SK-N-SH (cell line): ENCODE results near the gene NLRC5. TPM values are rescaled to one million over a fixed set of nuclear protein-coding genes. Genes with fewer than 3 reads are reported as not detected.

ENCODE experiments used
- CTCF ChIA-PET: fragments of 300-600, 350-600 bp; formaldehyde crosslinking; extraction: SDS; loops from one replicate; lab custom pipeline; 2021; lab: Yijun Ruan, JAX
- POLR2A ChIA-PET: fragments of 350-600 bp; sonication (Branson Sonifier 250); formaldehyde crosslinking; extraction: SDS; loops from one replicate; lab custom pipeline; 2020; ENCODE audit warnings: antibody characterized with exemption, inconsistent platforms; lab: Yijun Ruan, JAX
- DNase-seq: peaks from one replicate; pipeline ENCODE4 v3.0.0; 2012
- H2AFZ ChIP-seq: fragments of 200-600 bp; sonication (generic); 2 replicates; pipeline ENCODE4 v1.8.1; 2016; ENCODE audit warnings: antibody characterized with exemption, mild to moderate bottlenecking, low read depth
- H3F3A ChIP-seq: fragments of 200-600 bp; sonication (generic); replicated peaks from 2 replicates; pipeline ENCODE3; 2016; ENCODE audit warnings: antibody characterized with exemption, mild to moderate bottlenecking; ENCODE audit not compliant: insufficient read depth
- H3K27ac ChIP-seq, 2 experiments: fragments of 200-500 bp in 1 of 2; fragments of 200-600 bp in 1 of 2; sonication (Bioruptor generic) in 1 of 2; sonication (generic), shearing (Covaris generic) in 1 of 2; 2 replicates each; pipeline versions ENCODE4 v1.5.1 to v1.6.1; 2014 to 2016; ENCODE audit warnings: low read depth in 2 of 2, inconsistent platforms in 1 of 2, low read length in 1 of 2, mild to moderate bottlenecking in 1 of 2, mixed read lengths in 1 of 2
- H3K27me3 ChIP-seq: fragments of 200-600 bp; sonication (generic), shearing (Covaris generic); 2 replicates; pipeline ENCODE4 v1.6.1; 2016; ENCODE audit warnings: mixed run types; ENCODE audit not compliant: insufficient read depth
- H3K36me3 ChIP-seq, 2 experiments: fragments of 200-500 bp in 1 of 2; fragments of 200-600 bp in 1 of 2; sonication (Bioruptor generic) in 1 of 2; sonication (generic) in 1 of 2; replicated peaks in 1 of 2; 2 replicates each; pipeline versions ENCODE3 to v1.5.1; 2014 to 2016; ENCODE audit warnings: low read length in 1 of 2, mild to moderate bottlenecking in 1 of 2; ENCODE audit not compliant: insufficient read depth in 2 of 2, control insufficient read depth in 1 of 2
- H3K4me1 ChIP-seq, 2 experiments: fragments of 200-500 bp in 1 of 2; fragments of 200-600 bp in 1 of 2; sonication (Bioruptor generic) in 1 of 2; sonication (generic), shearing (Covaris generic) in 1 of 2; 2 replicates each; pipeline versions ENCODE4 v1.5.1 to v1.6.1; 2014 to 2016; ENCODE audit warnings: low read depth in 1 of 2, low read length in 1 of 2, mixed run types in 1 of 2; ENCODE audit not compliant: insufficient read depth in 2 of 2, control insufficient read depth in 1 of 2
- H3K4me2 ChIP-seq: fragments of 200-600 bp; sonication (generic), shearing (Covaris generic); 2 replicates; pipeline ENCODE4 v1.6.1; 2017; ENCODE audit warnings: mixed run types
- H3K4me3 ChIP-seq, 2 experiments: fragments of 200-500 bp in 1 of 2; fragments of 200-600 bp in 1 of 2; sonication (Bioruptor generic) in 1 of 2; sonication (generic), shearing (Covaris generic) in 1 of 2; 2 replicates each; pipeline versions ENCODE4 v1.5.1 to v1.8.1; 2014 to 2016; ENCODE audit warnings: low read depth in 2 of 2, inconsistent platforms in 1 of 2, low read length in 1 of 2, mild to moderate bottlenecking in 1 of 2, mixed read lengths in 1 of 2, moderate library complexity in 1 of 2
- H3K79me2 ChIP-seq: fragments of 200-600 bp; sonication (generic); 2 replicates; pipeline ENCODE4 v1.8.1; 2017; ENCODE audit warnings: mild to moderate bottlenecking; ENCODE audit not compliant: insufficient read depth
- H3K9ac ChIP-seq: fragments of 200-600 bp; sonication (generic); 2 replicates; pipeline ENCODE4 v1.6.1; 2017; ENCODE audit warnings: mixed run types
- H3K9me2 ChIP-seq: fragments of 200-600 bp; sonication (generic); 2 replicates; pipeline ENCODE4 v1.6.1; 2017; ENCODE audit warnings: mixed run types
- H3K9me3 ChIP-seq: fragments of 200-600 bp; sonication (generic); 2 replicates; pipeline ENCODE4 v1.6.1; 2017; ENCODE audit warnings: mixed run types, mild to moderate bottlenecking, moderate library complexity
- H4K20me1 ChIP-seq: fragments of 200-600 bp; sonication (generic); 2 replicates; pipeline ENCODE4 v1.6.1; 2017; ENCODE audit warnings: mild to moderate bottlenecking, mixed run types; ENCODE audit not compliant: insufficient read depth
- ELF1 ChIP-seq: IDR thresholded peaks from 2 replicates; pipeline ENCODE4 v1.4.0; 2012
- FOSL2 ChIP-seq: IDR thresholded peaks from 2 replicates; pipeline ENCODE4 v1.4.0; 2012; ENCODE audit warnings: low read depth, mild to moderate bottlenecking, moderate library complexity, borderline replicate concordance
- FOXM1 ChIP-seq: IDR thresholded peaks from 2 replicates; pipeline ENCODE4 v1.4.0; 2012; ENCODE audit warnings: low read depth, mild to moderate bottlenecking
- GABPA ChIP-seq: IDR thresholded peaks from 2 replicates; pipeline ENCODE4 v1.4.0; 2012; ENCODE audit warnings: low read depth, mild to moderate bottlenecking
- GATA2 ChIP-seq: sonication (generic); formaldehyde crosslinking; IDR thresholded peaks from 2 replicates; pipeline ENCODE4 v1.5.0; 2020; ENCODE audit warnings: mild to moderate bottlenecking, missing genetic modification reagents
- JUND ChIP-seq: IDR thresholded peaks from 2 replicates; pipeline ENCODE4 v1.4.0; 2012
- MEF2A ChIP-seq: IDR thresholded peaks from 2 replicates; pipeline ENCODE4 v1.4.0; 2012; ENCODE audit warnings: low read depth, borderline replicate concordance
- MXI1 ChIP-seq: IDR thresholded peaks from 2 replicates; pipeline ENCODE4 v1.6.1; 2012; ENCODE audit warnings: mild to moderate bottlenecking, low read depth, low read length, improper control_type of control experiment
- RXRA ChIP-seq: IDR thresholded peaks from 2 replicates; pipeline ENCODE4 v1.4.0; 2012; ENCODE audit warnings: low read depth, mild to moderate bottlenecking, borderline replicate concordance
- SIN3A ChIP-seq: IDR thresholded peaks from 2 replicates; pipeline ENCODE4 v1.6.1; 2012; ENCODE audit warnings: low read depth, mild to moderate bottlenecking, low read length, moderate library complexity, borderline replicate concordance
- TAF1 ChIP-seq: IDR thresholded peaks from 2 replicates; pipeline ENCODE4 v1.6.1; 2012; ENCODE audit warnings: low read depth, mild to moderate bottlenecking, low read length, moderate library complexity, borderline replicate concordance
- TCF12 ChIP-seq: IDR thresholded peaks from 2 replicates; pipeline ENCODE4 v1.4.0; 2012
- TEAD4 ChIP-seq: IDR thresholded peaks from 2 replicates; pipeline ENCODE4 v1.4.0; 2012; ENCODE audit warnings: mild to moderate bottlenecking, borderline replicate concordance; ENCODE audit not compliant: insufficient read depth
- WGBS: methylation state at CpG from one replicate; pipeline ENCODE4 v1.1.6; 2017; ENCODE audit warnings: low lambda C conversion rate; 5-methylcytosine and 5-hydroxymethylcytosine counted together
- polyA plus RNA-seq, 3 experiments: library from polyadenylated mRNA; depleted of rRNA; stranded (reverse); fragments of >200 nt; gene quantifications; 2 replicates each; pipeline ENCODE4 v1.2.3, GENCODE V29; 2012
- TF ChIP-seq, protein P1 (sequence below): IDR thresholded peaks from 2 replicates; pipeline ENCODE4 v1.4.0; 2012; ENCODE audit warnings: low read depth
- TF ChIP-seq, protein P2 (sequence below): fragments of 150-350 bp; IDR thresholded peaks from 2 replicates; pipeline ENCODE4 v1.6.1; 2017; ENCODE audit warnings: antibody characterized with exemption, low read length, low read depth, borderline replicate concordance
- TF ChIP-seq, protein P3 (sequence below): IDR thresholded peaks from 2 replicates; pipeline ENCODE4 v1.6.1; 2012; ENCODE audit warnings: mild to moderate bottlenecking, low read depth, low read length, moderate library complexity
- TF ChIP-seq, protein P4 (sequence below): IDR thresholded peaks from 2 replicates; pipeline ENCODE4; 2012
- TF ChIP-seq, protein P5 (sequence below): IDR thresholded peaks from 2 replicates; pipeline ENCODE4 v1.4.0; 2012; ENCODE audit warnings: low read depth, borderline replicate concordance
- TF ChIP-seq, protein P6 (sequence below): IDR thresholded peaks from 2 replicates; pipeline ENCODE4 v1.4.0; 2012; ENCODE audit warnings: low read depth, borderline replicate concordance

NLRC5 gene
- polyA plus RNA-seq, 1 of the 3 experiments (the other 2 are of a cell fraction) = 6.5 TPM

DNA sequence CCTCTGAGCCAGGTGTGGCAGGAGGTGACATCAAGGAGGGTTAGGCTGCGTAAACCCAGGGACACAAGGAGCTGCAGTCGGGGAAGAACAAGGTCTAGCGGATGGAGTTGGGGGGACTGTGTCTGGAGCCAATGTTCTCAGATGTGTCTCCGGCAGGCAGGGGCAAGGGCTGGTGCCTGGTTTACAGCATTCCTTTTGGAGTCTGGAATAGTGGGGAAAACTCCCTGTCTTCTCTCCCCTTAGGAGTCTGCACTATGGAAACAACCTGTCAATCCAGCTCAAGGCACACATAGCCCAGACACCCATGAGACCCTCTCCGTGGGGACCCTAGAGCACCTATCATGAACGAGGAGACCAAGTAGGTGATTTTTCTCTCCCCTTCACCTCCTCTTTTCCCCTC is 27.5 kb downstream of the NLRC5 start:
- no peaks in the 10 kb centered on the region for H3K9me2 ChIP-seq
- H3K79me2 ChIP-seq = no peaks in the 10 kb centered on the region; the same call in 1 of the 2 replicates
- ChIA-PET POLR2A (no interaction called here), CTCF (no interaction called here)
- no peak overlapping the region for H3K4me2 ChIP-seq
- no peak for DNase-seq
- H3F3A ChIP-seq = peaks cover 5% of the 10 kb centered on the region
- no peak overlapping the region for H3K9ac ChIP-seq
- peaks cover 0 to 4% of the 10 kb centered on the region in 2 experiments for H3K36me3 ChIP-seq
- no peak overlapping the region for H3K27ac ChIP-seq
- H4K20me1 ChIP-seq = no peaks in the 10 kb centered on the region
- TF ChIP-seq SIN3A = no peak
- TF ChIP-seq GABPA = no peak
- no peak for TF ChIP-seq TAF1
- TF ChIP-seq MEF2A = no peak
- no peak for TF ChIP-seq MXI1
- TF ChIP-seq, protein P1, sequence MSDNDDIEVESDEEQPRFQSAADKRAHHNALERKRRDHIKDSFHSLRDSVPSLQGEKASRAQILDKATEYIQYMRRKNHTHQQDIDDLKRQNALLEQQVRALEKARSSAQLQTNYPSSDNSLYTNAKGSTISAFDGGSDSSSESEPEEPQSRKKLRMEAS = no peak
- TF ChIP-seq TCF12 = no peak
- TF ChIP-seq, protein P2, sequence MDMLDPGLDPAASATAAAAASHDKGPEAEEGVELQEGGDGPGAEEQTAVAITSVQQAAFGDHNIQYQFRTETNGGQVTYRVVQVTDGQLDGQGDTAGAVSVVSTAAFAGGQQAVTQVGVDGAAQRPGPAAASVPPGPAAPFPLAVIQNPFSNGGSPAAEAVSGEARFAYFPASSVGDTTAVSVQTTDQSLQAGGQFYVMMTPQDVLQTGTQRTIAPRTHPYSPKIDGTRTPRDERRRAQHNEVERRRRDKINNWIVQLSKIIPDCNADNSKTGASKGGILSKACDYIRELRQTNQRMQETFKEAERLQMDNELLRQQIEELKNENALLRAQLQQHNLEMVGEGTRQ = no peak
- H2AFZ ChIP-seq = no peak overlapping the region
- peaks cover 0 to 9% of the 10 kb centered on the region in 2 experiments; a peak in 1 of 4 replicates for H3K4me1 ChIP-seq
- H3K27me3 ChIP-seq = no peaks in the 10 kb centered on the region
- 81% methylated on average over 6 of the region's 6 CpGs for WGBS
- no peaks in the 10 kb centered on the region for H3K9me3 ChIP-seq
- H3K4me3 ChIP-seq = no peak overlapping the region

DNA sequence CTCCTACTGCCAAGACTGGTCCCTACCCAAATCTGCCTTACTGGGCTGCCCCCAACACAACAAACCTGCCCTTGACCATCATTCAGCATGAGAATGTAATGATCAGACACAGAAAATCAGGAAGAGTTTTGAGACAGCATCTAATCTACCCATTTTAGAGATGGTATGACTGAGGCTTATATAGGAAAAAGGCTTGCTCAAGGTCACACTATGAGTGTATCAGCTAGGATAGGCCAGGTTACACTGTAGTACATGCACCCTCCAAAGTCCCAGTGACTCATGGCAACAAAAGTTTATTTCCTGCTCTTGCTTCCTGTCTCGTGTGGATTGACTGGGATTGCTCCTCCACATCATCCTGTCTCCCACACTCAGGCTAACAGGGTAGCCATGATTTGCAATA is 27.9 kb downstream of the NLRC5 start:
- 33% methylated on average over 1 of the region's 1 CpG for WGBS
- Histone ChIP-seq H4K20me1 (no peaks in the 10 kb centered on the region), H3K9me2 (no peaks in the 10 kb centered on the region), H3K27ac (no peak overlapping the region), H2AFZ (no peak overlapping the region), H3K9me3 (no peaks in the 10 kb centered on the region), H3K9ac (no peak overlapping the region), H3K36me3 (peaks cover 0 to 4% of the 10 kb centered on the region in 2 experiments), H3K4me2 (no peak overlapping the region), H3K27me3 (no peaks in the 10 kb centered on the region), H3K4me1 (peaks cover 0 to 9% of the 10 kb centered on the region in 2 experiments; a peak in 1 of 4 replicates), H3K79me2 (no peaks in the 10 kb centered on the region; the same call in 1 of the 2 replicates), H3F3A (peaks cover 5% of the 10 kb centered on the region), H3K4me3 (no peak overlapping the region)
- TF ChIP-seq, protein P3, sequence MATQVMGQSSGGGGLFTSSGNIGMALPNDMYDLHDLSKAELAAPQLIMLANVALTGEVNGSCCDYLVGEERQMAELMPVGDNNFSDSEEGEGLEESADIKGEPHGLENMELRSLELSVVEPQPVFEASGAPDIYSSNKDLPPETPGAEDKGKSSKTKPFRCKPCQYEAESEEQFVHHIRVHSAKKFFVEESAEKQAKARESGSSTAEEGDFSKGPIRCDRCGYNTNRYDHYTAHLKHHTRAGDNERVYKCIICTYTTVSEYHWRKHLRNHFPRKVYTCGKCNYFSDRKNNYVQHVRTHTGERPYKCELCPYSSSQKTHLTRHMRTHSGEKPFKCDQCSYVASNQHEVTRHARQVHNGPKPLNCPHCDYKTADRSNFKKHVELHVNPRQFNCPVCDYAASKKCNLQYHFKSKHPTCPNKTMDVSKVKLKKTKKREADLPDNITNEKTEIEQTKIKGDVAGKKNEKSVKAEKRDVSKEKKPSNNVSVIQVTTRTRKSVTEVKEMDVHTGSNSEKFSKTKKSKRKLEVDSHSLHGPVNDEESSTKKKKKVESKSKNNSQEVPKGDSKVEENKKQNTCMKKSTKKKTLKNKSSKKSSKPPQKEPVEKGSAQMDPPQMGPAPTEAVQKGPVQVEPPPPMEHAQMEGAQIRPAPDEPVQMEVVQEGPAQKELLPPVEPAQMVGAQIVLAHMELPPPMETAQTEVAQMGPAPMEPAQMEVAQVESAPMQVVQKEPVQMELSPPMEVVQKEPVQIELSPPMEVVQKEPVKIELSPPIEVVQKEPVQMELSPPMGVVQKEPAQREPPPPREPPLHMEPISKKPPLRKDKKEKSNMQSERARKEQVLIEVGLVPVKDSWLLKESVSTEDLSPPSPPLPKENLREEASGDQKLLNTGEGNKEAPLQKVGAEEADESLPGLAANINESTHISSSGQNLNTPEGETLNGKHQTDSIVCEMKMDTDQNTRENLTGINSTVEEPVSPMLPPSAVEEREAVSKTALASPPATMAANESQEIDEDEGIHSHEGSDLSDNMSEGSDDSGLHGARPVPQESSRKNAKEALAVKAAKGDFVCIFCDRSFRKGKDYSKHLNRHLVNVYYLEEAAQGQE = no peak
- no peak for TF ChIP-seq TCF12
- TF ChIP-seq FOSL2 = no peak
- TF ChIP-seq RXRA = no peak
- TF ChIP-seq, protein P2 = no peak
- TF ChIP-seq, protein P4, sequence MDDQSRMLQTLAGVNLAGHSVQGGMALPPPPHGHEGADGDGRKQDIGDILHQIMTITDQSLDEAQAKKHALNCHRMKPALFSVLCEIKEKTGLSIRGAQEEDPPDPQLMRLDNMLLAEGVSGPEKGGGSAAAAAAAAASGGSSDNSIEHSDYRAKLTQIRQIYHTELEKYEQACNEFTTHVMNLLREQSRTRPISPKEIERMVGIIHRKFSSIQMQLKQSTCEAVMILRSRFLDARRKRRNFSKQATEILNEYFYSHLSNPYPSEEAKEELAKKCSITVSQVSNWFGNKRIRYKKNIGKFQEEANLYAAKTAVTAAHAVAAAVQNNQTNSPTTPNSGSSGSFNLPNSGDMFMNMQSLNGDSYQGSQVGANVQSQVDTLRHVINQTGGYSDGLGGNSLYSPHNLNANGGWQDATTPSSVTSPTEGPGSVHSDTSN = no peak
- TF ChIP-seq JUND = no peak
- TF ChIP-seq ELF1 = no peak
- TF ChIP-seq, protein P5, sequence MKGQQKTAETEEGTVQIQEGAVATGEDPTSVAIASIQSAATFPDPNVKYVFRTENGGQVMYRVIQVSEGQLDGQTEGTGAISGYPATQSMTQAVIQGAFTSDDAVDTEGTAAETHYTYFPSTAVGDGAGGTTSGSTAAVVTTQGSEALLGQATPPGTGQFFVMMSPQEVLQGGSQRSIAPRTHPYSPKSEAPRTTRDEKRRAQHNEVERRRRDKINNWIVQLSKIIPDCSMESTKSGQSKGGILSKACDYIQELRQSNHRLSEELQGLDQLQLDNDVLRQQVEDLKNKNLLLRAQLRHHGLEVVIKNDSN = no peak
- TF ChIP-seq, protein P6, sequence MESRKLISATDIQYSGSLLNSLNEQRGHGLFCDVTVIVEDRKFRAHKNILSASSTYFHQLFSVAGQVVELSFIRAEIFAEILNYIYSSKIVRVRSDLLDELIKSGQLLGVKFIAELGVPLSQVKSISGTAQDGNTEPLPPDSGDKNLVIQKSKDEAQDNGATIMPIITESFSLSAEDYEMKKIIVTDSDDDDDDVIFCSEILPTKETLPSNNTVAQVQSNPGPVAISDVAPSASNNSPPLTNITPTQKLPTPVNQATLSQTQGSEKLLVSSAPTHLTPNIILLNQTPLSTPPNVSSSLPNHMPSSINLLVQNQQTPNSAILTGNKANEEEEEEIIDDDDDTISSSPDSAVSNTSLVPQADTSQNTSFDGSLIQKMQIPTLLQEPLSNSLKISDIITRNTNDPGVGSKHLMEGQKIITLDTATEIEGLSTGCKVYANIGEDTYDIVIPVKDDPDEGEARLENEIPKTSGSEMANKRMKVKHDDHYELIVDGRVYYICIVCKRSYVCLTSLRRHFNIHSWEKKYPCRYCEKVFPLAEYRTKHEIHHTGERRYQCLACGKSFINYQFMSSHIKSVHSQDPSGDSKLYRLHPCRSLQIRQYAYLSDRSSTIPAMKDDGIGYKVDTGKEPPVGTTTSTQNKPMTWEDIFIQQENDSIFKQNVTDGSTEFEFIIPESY = no peak
- no peak for TF ChIP-seq GATA2 (CRISPR knock-in tag)
- TF ChIP-seq FOXM1 = no peak
- TF ChIP-seq TEAD4 = no peak
- ChIA-PET POLR2A (no interaction called here), CTCF (no interaction called here)
- no peak for DNase-seq
